Astrocyte (in vitro differentiated cells and primary cell): ENCODE measurements around the gene LRRC10B.

Experiments used
- CTCF ChIP-seq: IDR thresholded peaks from 2 replicates; pipeline ENCODE4 v1.5.1; 2011; ENCODE audit warnings: low read depth, mild to moderate bottlenecking, inconsistent platforms, low read length, moderate library complexity; ENCODE audit not compliant: insufficient read depth
- EZH2 ChIP-seq: IDR thresholded peaks from 2 replicates; pipeline ENCODE4 v1.6.1; 2012; ENCODE audit warnings: mild to moderate bottlenecking, low read length, inconsistent platforms; ENCODE audit not compliant: insufficient read depth

- TF ChIP-seq CTCF (no peak), EZH2 (no peak)
Observed at GRCh38 chr11:61510166-61510919, 1.8 kb downstream of the LRRC10B start.
